GM12864 (cell line): ENCODE data around the gene CD1C.

ENCODE experiments used
- DNase-seq: peaks from one replicate; pipeline ENCODE4 v3.0.0-alpha.2; 2011; ENCODE audit warnings: low read depth
- H3K4me3 ChIP-seq: 2 replicates; pipeline ENCODE4 v1.5.1; 2011; ENCODE audit warnings: mild to moderate bottlenecking, low read depth, low read length, control low read depth
- CTCF ChIP-seq: IDR thresholded peaks from 2 replicates; pipeline ENCODE4 v1.5.1; 2011; ENCODE audit warnings: low read depth, mild to moderate bottlenecking, moderate library complexity, low read length, control low read depth, inconsistent platforms; ENCODE audit errors: missing control alignments

The CD1C gene

GRCh38 chr1:158286487-158286886 lies 3.2 kb upstream of the CD1C start:
- no peak for DNase-seq
- H3K4me3 ChIP-seq: no peak overlapping the region; the same call in 1 of the 2 replicates
- TF ChIP-seq CTCF: no peak

- H3K4me3 ChIP-seq: no peak overlapping the region
- DNase-seq: no peak
- TF ChIP-seq CTCF: no peak
Measured at GRCh38 chr1:158286941-158287346, 2.8 kb upstream of the CD1C start.

GRCh38 chr1:158290321-158290844 lies 660 bp downstream of the CD1C start:
- peak overlapping the region; percentile 38 for H3K4me3 ChIP-seq
- no peak for DNase-seq
- TF ChIP-seq CTCF: no peak

- DNase-seq: no peak
- no peak overlapping the region for H3K4me3 ChIP-seq
- no peak for TF ChIP-seq CTCF
Measured at GRCh38 chr1:158295791-158296190, 6.1 kb downstream of the CD1C start.

DNA sequence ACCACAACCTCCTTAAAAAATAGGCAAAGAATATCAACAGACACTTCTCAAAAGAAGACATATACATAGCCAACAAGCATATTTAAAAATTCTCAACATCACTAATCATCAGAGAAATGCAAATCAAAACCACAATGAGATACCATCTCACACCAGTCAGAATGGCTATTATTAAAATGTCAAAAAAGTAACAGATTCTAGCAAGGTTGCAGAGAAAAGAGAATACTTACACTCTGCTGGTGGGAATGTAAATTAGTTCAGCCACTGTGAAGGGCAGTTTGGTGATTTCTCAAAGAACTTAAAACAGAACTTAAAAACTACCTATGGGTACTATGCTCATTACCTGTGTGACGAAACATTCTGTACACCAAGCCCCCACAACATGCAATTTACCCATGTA lies 20.9 kb downstream of the CD1C start:
- no peak overlapping the region for H3K4me3 ChIP-seq
- no peak for TF ChIP-seq CTCF
- no peak for DNase-seq

- no peak for DNase-seq
- H3K4me3 ChIP-seq: no peak overlapping the region
- TF ChIP-seq CTCF: no peak
Measured at GRCh38 chr1:158311066-158311465, 21.3 kb downstream of the CD1C start.

DNA sequence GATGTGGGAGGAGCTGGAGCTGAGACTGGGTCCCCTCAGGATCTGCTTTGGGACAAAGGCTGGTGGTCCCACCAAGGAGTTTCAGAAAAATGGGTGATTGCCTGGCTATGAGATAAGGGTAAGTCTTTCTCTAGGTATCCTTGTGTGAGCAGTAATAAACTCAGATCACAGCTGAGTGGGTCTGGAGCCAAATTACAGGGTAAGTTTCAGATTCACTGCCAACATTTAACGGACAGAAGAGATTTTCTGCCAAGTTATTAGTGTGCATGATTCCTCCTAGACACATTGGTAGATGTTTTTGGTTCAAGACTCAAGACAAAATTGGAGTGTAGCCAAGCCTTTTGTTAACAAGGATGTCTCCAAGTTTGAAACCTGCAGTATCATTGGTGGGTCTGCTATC lies 34.1 kb downstream of the CD1C start:
- DNase-seq: no peak
- no peak for TF ChIP-seq CTCF
- H3K4me3 ChIP-seq: no peak overlapping the region
